Lower leg skin (tissue), 3 donors: ENCODE measurements around the gene AP3D1.

Source experiments
- CTCF ChIP-seq, 3 donors: fragments of 450-650 bp; IDR thresholded peaks; one replicate each; pipeline ENCODE4 v1.5.1; 2016; ENCODE audit warnings: antibody characterized with exemption in 3 of 3, mild to moderate bottlenecking in 3 of 3, moderate library complexity in 2 of 3
- POLR2A ChIP-seq, 2 donors: fragments of 450-650 bp; IDR thresholded peaks; one replicate each; pipeline ENCODE4 v1.6.1; 2016 to 2017; ENCODE audit warnings: antibody characterized with exemption in 2 of 2, mild to moderate bottlenecking in 1 of 2, moderate library complexity in 1 of 2

GRCh38 chr19:2197270-2197669, 45.9 kb upstream of the AP3D1 start:
- TF ChIP-seq CTCF (IDR thresholded peaks at IDR 0.05) (no peak), POLR2A (IDR thresholded peaks at IDR 0.05) (no peak)
